Measurements from ENCODE around the gene HCRT.

DNA sequence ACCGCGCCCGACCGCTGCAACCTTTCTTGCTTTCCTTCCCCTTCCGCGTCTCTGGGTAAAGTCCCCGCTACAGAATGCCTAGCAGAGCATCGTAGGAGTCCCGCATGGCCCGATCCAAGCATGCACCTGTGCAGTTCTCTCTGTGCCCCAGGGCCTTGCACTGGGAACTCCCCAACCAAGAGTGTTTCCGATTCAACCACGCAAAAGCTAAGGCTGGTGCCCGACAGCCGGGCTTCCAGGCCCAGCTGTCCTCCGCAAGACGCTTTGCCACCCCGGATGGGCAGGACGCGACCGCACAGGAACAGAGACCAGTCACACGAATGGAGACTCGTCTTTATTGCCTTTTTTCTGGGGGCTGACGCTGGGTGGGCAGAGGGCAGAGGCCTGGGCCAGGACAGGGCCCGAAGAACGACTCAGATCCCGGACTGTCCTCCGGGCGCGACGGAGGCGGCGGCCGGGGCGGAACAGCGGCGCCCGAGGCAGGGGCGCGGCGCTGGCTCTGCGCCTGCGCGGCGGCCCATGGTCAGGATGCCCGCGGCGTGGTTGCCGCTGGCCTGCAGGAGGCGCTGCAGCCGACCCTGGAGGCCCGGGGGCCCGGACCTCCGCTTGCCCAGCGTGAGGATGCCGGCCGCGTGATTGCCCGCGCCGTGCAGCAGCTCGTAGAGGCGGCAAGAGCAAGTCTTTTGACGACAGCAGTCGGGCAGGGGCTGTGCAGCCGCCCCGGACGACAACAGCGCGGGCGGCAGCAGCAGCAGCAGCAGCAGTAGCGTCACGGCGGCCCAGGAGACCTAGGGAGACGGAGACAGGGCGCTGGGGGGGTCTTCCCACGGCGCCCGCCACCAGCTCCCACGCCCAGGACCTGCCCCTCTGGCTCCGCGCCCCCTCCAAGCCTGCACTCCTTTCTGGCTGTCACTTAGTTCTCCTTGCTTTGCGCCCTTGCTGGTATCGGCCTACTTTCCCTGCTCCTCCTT is 1.2 kb downstream of the HCRT start:
- TF ChIP-seq GATA2 (IDR thresholded peaks at IDR 0.05; ENCODE audit: low read depth, low read length) (no peak), GATA3 (IDR thresholded peaks at IDR 0.05; ENCODE audit: low read depth, low read length) (no peak)
